ENCODE data around the gene ARL5C.
"Not testable (repeated sequence)": the region's sequence is repeated elsewhere in the genome, so short reads cannot be mapped to it uniquely, and the experiment has no call there.

Gene ARL5C

GRCh38 chr17:39173526-39174274 is 7.7 kb upstream of the ARL5C start:
- Histone ChIP-seq H3K9ac (ENCODE audit: low read depth, low read length) (no peak overlapping the region), H3K4me3 (ENCODE audit: low read depth, low read length) (no peak overlapping the region)

GRCh38 chr17:39173080-39173479 is 7.1 kb upstream of the ARL5C start:
- no peaks in the 10 kb centered on the region for H3K9me3 ChIP-seq (ENCODE audit: control insufficient read depth, insufficient read depth, low read length)
- peaks cover 2% of the 10 kb centered on the region for H3K36me3 ChIP-seq (ENCODE audit: control insufficient read depth, insufficient read depth, low read length)
- no peak overlapping the region for H3K9ac ChIP-seq (ENCODE audit: low read depth, low read length)
- H3K4me1 ChIP-seq (ENCODE audit: control insufficient read depth, insufficient read depth, low read length) = peaks cover 6% of the 10 kb centered on the region
- peaks cover 2% of the 10 kb centered on the region for H3K27me3 ChIP-seq (ENCODE audit: control insufficient read depth, insufficient read depth, low read length)
- H3K4me3 ChIP-seq (ENCODE audit: low read depth, low read length) = no peak overlapping the region

More at GRCh38 chr17:39173526-39174274, 7.7 kb upstream of the ARL5C start:
- Histone ChIP-seq H3K9me3 (ENCODE audit: control insufficient read depth, insufficient read depth, low read length) (no peaks in the 10 kb centered on the region), H3K4me1 (ENCODE audit: control insufficient read depth, insufficient read depth, low read length) (peaks cover 6% of the 10 kb centered on the region), H3K27me3 (ENCODE audit: control insufficient read depth, insufficient read depth, low read length) (peaks cover 2% of the 10 kb centered on the region), H3K36me3 (ENCODE audit: control insufficient read depth, insufficient read depth, low read length) (peaks cover 2% of the 10 kb centered on the region)

GRCh38 chr17:39171933-39172332 is 6.0 kb upstream of the ARL5C start:
- H3K9me3 ChIP-seq (ENCODE audit: control insufficient read depth, insufficient read depth, low read length) = no peaks in the 10 kb centered on the region
- no peak overlapping the region for H3K9ac ChIP-seq (ENCODE audit: low read depth, low read length)
- H3K4me3 ChIP-seq (ENCODE audit: low read depth, low read length) = no peak overlapping the region
- H3K4me1 ChIP-seq (ENCODE audit: control insufficient read depth, insufficient read depth, low read length) = peaks cover 10% of the 10 kb centered on the region
- peaks cover 7% of the 10 kb centered on the region for H3K27me3 ChIP-seq (ENCODE audit: control insufficient read depth, insufficient read depth, low read length)
- peaks cover 2% of the 10 kb centered on the region for H3K36me3 ChIP-seq (ENCODE audit: control insufficient read depth, insufficient read depth, low read length)

GRCh38 chr17:39170558-39170957 is 4.6 kb upstream of the ARL5C start:
- H3K9ac ChIP-seq (ENCODE audit: low read depth, low read length) = no peak overlapping the region
- peaks cover 21% of the 10 kb centered on the region for H3K27me3 ChIP-seq (ENCODE audit: control insufficient read depth, insufficient read depth, low read length)
- H3K9me3 ChIP-seq (ENCODE audit: control insufficient read depth, insufficient read depth, low read length) = no peaks in the 10 kb centered on the region

GRCh38 chr17:39170109-39170508 is 4.1 kb upstream of the ARL5C start:
- H3K9ac ChIP-seq (ENCODE audit: low read depth, low read length) = no peak overlapping the region

More at GRCh38 chr17:39170558-39170957, 4.6 kb upstream of the ARL5C start:
- no peak overlapping the region for H3K4me3 ChIP-seq (ENCODE audit: low read depth, low read length)
- H3K36me3 ChIP-seq (ENCODE audit: control insufficient read depth, insufficient read depth, low read length) = no peaks in the 10 kb centered on the region
- H3K4me1 ChIP-seq (ENCODE audit: control insufficient read depth, insufficient read depth, low read length) = peaks cover 13% of the 10 kb centered on the region

GRCh38 chr17:39169518-39169917 is 3.6 kb upstream of the ARL5C start:
- Histone ChIP-seq H3K9ac (ENCODE audit: low read depth, low read length) (no peak overlapping the region), H3K9me3 (ENCODE audit: control insufficient read depth, insufficient read depth, low read length) (no peaks in the 10 kb centered on the region), H3K4me3 (ENCODE audit: low read depth, low read length) (no peak overlapping the region), H3K27me3 (ENCODE audit: control insufficient read depth, insufficient read depth, low read length) (peaks cover 28% of the 10 kb centered on the region), H3K36me3 (ENCODE audit: control insufficient read depth, insufficient read depth, low read length) (no peaks in the 10 kb centered on the region), H3K4me1 (ENCODE audit: control insufficient read depth, insufficient read depth, low read length) (peaks cover 11% of the 10 kb centered on the region)

More at GRCh38 chr17:39170109-39170508, 4.1 kb upstream of the ARL5C start:
- no peaks in the 10 kb centered on the region for H3K9me3 ChIP-seq (ENCODE audit: control insufficient read depth, insufficient read depth, low read length)
- H3K4me1 ChIP-seq (ENCODE audit: control insufficient read depth, insufficient read depth, low read length) = peaks cover 13% of the 10 kb centered on the region
- peaks cover 25% of the 10 kb centered on the region for H3K27me3 ChIP-seq (ENCODE audit: control insufficient read depth, insufficient read depth, low read length)
- H3K36me3 ChIP-seq (ENCODE audit: control insufficient read depth, insufficient read depth, low read length) = no peaks in the 10 kb centered on the region
- no peak overlapping the region for H3K4me3 ChIP-seq (ENCODE audit: low read depth, low read length)

GRCh38 chr17:39169101-39169500 is 3.1 kb upstream of the ARL5C start:
- H3K9ac ChIP-seq (ENCODE audit: low read depth, low read length) = no peak overlapping the region
- peaks cover 11% of the 10 kb centered on the region for H3K4me1 ChIP-seq (ENCODE audit: control insufficient read depth, insufficient read depth, low read length)
- no peaks in the 10 kb centered on the region for H3K36me3 ChIP-seq (ENCODE audit: control insufficient read depth, insufficient read depth, low read length)
- no peaks in the 10 kb centered on the region for H3K9me3 ChIP-seq (ENCODE audit: control insufficient read depth, insufficient read depth, low read length)
- no peak overlapping the region for H3K4me3 ChIP-seq (ENCODE audit: low read depth, low read length)
- H3K27me3 ChIP-seq (ENCODE audit: control insufficient read depth, insufficient read depth, low read length) = peaks cover 28% of the 10 kb centered on the region

- not testable (repeated sequence) for H3K36me3 ChIP-seq (ENCODE audit: control insufficient read depth, insufficient read depth, low read length); H3K9me3 ChIP-seq (ENCODE audit: control insufficient read depth, insufficient read depth, low read length); H3K4me3 ChIP-seq (ENCODE audit: low read depth, low read length); H3K9ac ChIP-seq (ENCODE audit: low read depth, low read length)
- Histone ChIP-seq H3K27me3 (ENCODE audit: control insufficient read depth, insufficient read depth, low read length) (peaks cover 28% of the 10 kb centered on the region), H3K4me1 (ENCODE audit: control insufficient read depth, insufficient read depth, low read length) (peaks cover 11% of the 10 kb centered on the region)
These were observed 2.5 kb upstream of the ARL5C start for GRCh38 chr17:39168503-39168902.

GRCh38 chr17:39167476-39167875 is 1.5 kb upstream of the ARL5C start:
- Histone ChIP-seq H3K9me3 (ENCODE audit: control insufficient read depth, insufficient read depth, low read length) (no peaks in the 10 kb centered on the region), H3K4me3 (ENCODE audit: low read depth, low read length) (no peak overlapping the region), H3K9ac (ENCODE audit: low read depth, low read length) (no peak overlapping the region), H3K36me3 (ENCODE audit: control insufficient read depth, insufficient read depth, low read length) (no peaks in the 10 kb centered on the region), H3K4me1 (ENCODE audit: control insufficient read depth, insufficient read depth, low read length) (peaks cover 7% of the 10 kb centered on the region), H3K27me3 (ENCODE audit: control insufficient read depth, insufficient read depth, low read length) (peaks cover 28% of the 10 kb centered on the region)

GRCh38 chr17:39166437-39167335 is 725 bp upstream of the ARL5C start:
- no peak overlapping the region for H3K9ac ChIP-seq (ENCODE audit: low read depth, low read length)
- H3K27me3 ChIP-seq (ENCODE audit: control insufficient read depth, insufficient read depth, low read length) = peaks cover 28% of the 10 kb centered on the region
- H3K36me3 ChIP-seq (ENCODE audit: control insufficient read depth, insufficient read depth, low read length) = no peaks in the 10 kb centered on the region
- no peaks in the 10 kb centered on the region for H3K9me3 ChIP-seq (ENCODE audit: control insufficient read depth, insufficient read depth, low read length)
- peaks cover 7% of the 10 kb centered on the region for H3K4me1 ChIP-seq (ENCODE audit: control insufficient read depth, insufficient read depth, low read length)
- H3K4me3 ChIP-seq (ENCODE audit: low read depth, low read length) = peak overlapping the region; percentile 91

GRCh38 chr17:39165178-39165840 is 652 bp downstream of the ARL5C start:
- peaks cover 7% of the 10 kb centered on the region for H3K4me1 ChIP-seq (ENCODE audit: control insufficient read depth, insufficient read depth, low read length)
- H3K9ac ChIP-seq (ENCODE audit: low read depth, low read length) = peak overlapping the region; percentile 70
- no peaks in the 10 kb centered on the region for H3K9me3 ChIP-seq (ENCODE audit: control insufficient read depth, insufficient read depth, low read length)
- peak overlapping the region; percentile 91 for H3K4me3 ChIP-seq (ENCODE audit: low read depth, low read length)
- no peaks in the 10 kb centered on the region for H3K36me3 ChIP-seq (ENCODE audit: control insufficient read depth, insufficient read depth, low read length)
- peaks cover 28% of the 10 kb centered on the region for H3K27me3 ChIP-seq (ENCODE audit: control insufficient read depth, insufficient read depth, low read length)

Data from iPS-15b (cell line).